ENCODE results near the gene SIRT7. TPM values are rescaled to one million over a fixed set of nuclear protein-coding genes. Genes with fewer than 3 reads are reported as not detected.

SIRT7 gene
- 13.4 TPM for total RNA-seq

GRCh38 chr17:81917565-81918332 is at the start of gene SIRT7:
Gene SIRT7 (minus strand): TSS chr17:81918176. CDS start chr17:81918131, 45 bp downstream.

GRCh38 chr17:81961087-81961511 is 43.1 kb upstream of the SIRT7 start, which contains the start of gene NOTUM:
Gene NOTUM (minus strand): TSS chr17:81961187. CDS start chr17:81960909, 278 bp downstream.

GRCh38 chr17:81947189-81947588 is 29.2 kb upstream of the SIRT7 start, which contains the start of gene MYADML2:
Gene MYADML2 (minus strand): TSS chr17:81947233. CDS start chr17:81941741, 5,492 bp downstream.

GRCh38 chr17:81927653-81928543 is 9.9 kb upstream of the SIRT7 start, which contains the start of gene MAFG:
Gene MAFG (minus strand): TSS chr17:81927735. CDS start chr17:81923185, 4,550 bp downstream.

GRCh38 chr17:81911277-81911961 is 6.6 kb downstream of the SIRT7 start, which contains the start of gene PCYT2:
Gene PCYT2 (minus strand): TSS chr17:81911399. CDS start chr17:81911355, 44 bp downstream.

GRCh38 chr17:81902023-81902652 is 15.8 kb downstream of the SIRT7 start, which contains the start of gene NPB:
Gene NPB (plus strand): TSS chr17:81902238. CDS start chr17:81902278, 40 bp downstream.

GRCh38 chr17:81870981-81871386 is 47.0 kb downstream of the SIRT7 start, which contains the start of gene ARHGDIA:
Gene ARHGDIA (minus strand): TSS chr17:81871337. CDS start chr17:81869930, 1,407 bp downstream.

Other genes starting within 250 kb of the SIRT7 start
- gene ARL16, start 234.4 kb downstream of the SIRT7 start, total RNA-seq = 39.8 TPM
- gene HGS, start 234.2 kb downstream of the SIRT7 start, total RNA-seq = 54.9 TPM
- 9.3 TPM for gene MRPL12, start 214.8 kb downstream of the SIRT7 start, total RNA-seq
- gene SLC25A10, start 205.9 kb downstream of the SIRT7 start, total RNA-seq = 12.3 TPM
- gene GCGR, start 114.0 kb downstream of the SIRT7 start, total RNA-seq = 0.27 TPM
- 76.1 TPM for gene MCRIP1, start 84.9 kb downstream of the SIRT7 start, total RNA-seq
- gene PPP1R27, start 83.1 kb downstream of the SIRT7 start, total RNA-seq = not detected
- 232 TPM for gene P4HB, start 57.6 kb downstream of the SIRT7 start, total RNA-seq
- 54.5 TPM for gene ARHGDIA, start 46.8 kb downstream of the SIRT7 start, total RNA-seq
- 77.1 TPM for gene ALYREF, start 26.6 kb downstream of the SIRT7 start, total RNA-seq
- 86.6 TPM for gene ANAPC11, start 26.5 kb downstream of the SIRT7 start, total RNA-seq
- 4.9 TPM for gene NPB, start 15.9 kb downstream of the SIRT7 start, total RNA-seq
- 16.2 TPM for gene PCYT2, start 6.8 kb downstream of the SIRT7 start, total RNA-seq
- gene MAFG, start 9.6 kb upstream of the SIRT7 start, total RNA-seq = 17.0 TPM
- 54.3 TPM for gene PYCR1, start 19.1 kb upstream of the SIRT7 start, total RNA-seq
- gene MYADML2, start 29.1 kb upstream of the SIRT7 start, total RNA-seq = 3.1 TPM
- 2.0 TPM for gene NOTUM, start 43.0 kb upstream of the SIRT7 start, total RNA-seq
- 29.6 TPM for gene ASPSCR1, start 59.5 kb upstream of the SIRT7 start, total RNA-seq
- gene CENPX, start 104.7 kb upstream of the SIRT7 start, total RNA-seq = 20.3 TPM
- 15.0 TPM for gene LRRC45, start 105.1 kb upstream of the SIRT7 start, total RNA-seq
- gene RAC3, start 113.5 kb upstream of the SIRT7 start, total RNA-seq = 17.8 TPM
- gene DCXR, start 119.5 kb upstream of the SIRT7 start, total RNA-seq = 39.0 TPM
- 43.2 TPM for gene RFNG, start 133.6 kb upstream of the SIRT7 start, total RNA-seq
- 120 TPM for gene GPS1, start 133.7 kb upstream of the SIRT7 start, total RNA-seq
- gene DUS1L, start 147.6 kb upstream of the SIRT7 start, total RNA-seq = 60.2 TPM
- gene FASN, start 180.1 kb upstream of the SIRT7 start, total RNA-seq = 61.6 TPM

Data from camera-type eye (tissue), 1 donor.